Measurements from ENCODE around the gene MAGI2. TPM values are rescaled to one million over a fixed set of nuclear protein-coding genes. Genes with fewer than 3 reads are reported as not detected.

Gene MAGI2
- total RNA-seq, 1 donor: 18.8 TPM

GRCh38 chr7:78828317-78828716 lies 625.1 kb downstream of the MAGI2 start:
- Histone ChIP-seq H3K4me2 (ENCODE audit: insufficient read depth, low read length) (no peak overlapping the region), H3K79me2 (ENCODE audit: insufficient read depth, low read length) (no peaks in the 10 kb centered on the region), H2AFZ (ENCODE audit: low read length) (no peak overlapping the region), H3K4me3 (ENCODE audit: insufficient read depth, low read length) (no peak overlapping the region), H3K36me3 (ENCODE audit: insufficient read depth, low read length) (no peaks in the 10 kb centered on the region), H4K20me1 (ENCODE audit: insufficient read depth, low read length) (no peaks in the 10 kb centered on the region), H3K27ac (ENCODE audit: low read depth, low read length) (no peak overlapping the region), H3K9me3 (ENCODE audit: low read depth, low read length) (no peaks in the 10 kb centered on the region), H3K4me1 (ENCODE audit: insufficient read depth, low read length) (no peaks in the 10 kb centered on the region), H3K27me3 (ENCODE audit: insufficient read depth, low read length) (no peaks in the 10 kb centered on the region)
- no peak for DNase-seq (ENCODE audit: insufficient read length, low spot score, missing footprints)
- no peak for TF ChIP-seq CTCF (IDR thresholded peaks at IDR 0.05; ENCODE audit: extremely low read depth, low read depth, low read length)

- H3K4me2 ChIP-seq (ENCODE audit: insufficient read depth, low read length): no peak overlapping the region
- no peak overlapping the region for H3K27ac ChIP-seq (ENCODE audit: low read depth, low read length)
- no peak overlapping the region for H3K4me3 ChIP-seq (ENCODE audit: insufficient read depth, low read length)
- DNase-seq (ENCODE audit: insufficient read length, low spot score, missing footprints): no peak
- no peaks in the 10 kb centered on the region for H3K9me3 ChIP-seq (ENCODE audit: low read depth, low read length)
- no peaks in the 10 kb centered on the region for H4K20me1 ChIP-seq (ENCODE audit: insufficient read depth, low read length)
- no peaks in the 10 kb centered on the region for H3K27me3 ChIP-seq (ENCODE audit: insufficient read depth, low read length)
- no peaks in the 10 kb centered on the region for H3K79me2 ChIP-seq (ENCODE audit: insufficient read depth, low read length)
- no peak overlapping the region for H2AFZ ChIP-seq (ENCODE audit: low read length)
- H3K4me1 ChIP-seq (ENCODE audit: insufficient read depth, low read length): no peaks in the 10 kb centered on the region
- H3K36me3 ChIP-seq (ENCODE audit: insufficient read depth, low read length): no peaks in the 10 kb centered on the region
- TF ChIP-seq CTCF (IDR thresholded peaks at IDR 0.05; ENCODE audit: extremely low read depth, low read depth, low read length): no peak
Observed at GRCh38 chr7:78803501-78804127, 649.9 kb downstream of the MAGI2 start.

DNA sequence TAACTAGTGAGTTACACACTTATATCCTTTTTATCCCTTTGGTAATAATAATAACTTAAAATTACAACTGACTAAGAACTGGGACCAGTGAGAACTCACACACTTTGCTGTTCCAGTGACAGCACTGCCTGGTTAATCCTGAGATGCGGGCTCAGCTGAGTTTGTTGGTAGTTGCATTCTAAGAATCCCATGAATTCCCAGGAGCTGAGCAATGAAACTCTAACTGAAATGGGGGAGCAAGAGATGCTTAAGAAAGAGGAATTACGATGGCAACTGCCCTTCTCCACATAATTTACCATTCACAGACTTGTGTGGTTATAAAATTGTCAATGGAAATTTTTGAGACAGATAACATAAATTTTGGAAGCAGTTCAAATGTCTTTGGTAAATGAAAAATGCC lies 659.4 kb downstream of the MAGI2 start:
- no peaks in the 10 kb centered on the region for H3K79me2 ChIP-seq (ENCODE audit: insufficient read depth, low read length)
- TF ChIP-seq CTCF (IDR thresholded peaks at IDR 0.05; ENCODE audit: extremely low read depth, low read depth, low read length): no peak
- H4K20me1 ChIP-seq (ENCODE audit: insufficient read depth, low read length): no peaks in the 10 kb centered on the region
- no peak for DNase-seq (ENCODE audit: insufficient read length, low spot score, missing footprints)
- no peak overlapping the region for H2AFZ ChIP-seq (ENCODE audit: low read length)
- no peaks in the 10 kb centered on the region for H3K36me3 ChIP-seq (ENCODE audit: insufficient read depth, low read length)
- H3K27ac ChIP-seq (ENCODE audit: low read depth, low read length): no peak overlapping the region
- no peaks in the 10 kb centered on the region for H3K9me3 ChIP-seq (ENCODE audit: low read depth, low read length)
- no peaks in the 10 kb centered on the region for H3K27me3 ChIP-seq (ENCODE audit: insufficient read depth, low read length)
- H3K4me2 ChIP-seq (ENCODE audit: insufficient read depth, low read length): no peak overlapping the region
- no peak overlapping the region for H3K4me3 ChIP-seq (ENCODE audit: insufficient read depth, low read length)
- no peaks in the 10 kb centered on the region for H3K4me1 ChIP-seq (ENCODE audit: insufficient read depth, low read length)

GRCh38 chr7:78792624-78793023 lies 660.8 kb downstream of the MAGI2 start:
- Histone ChIP-seq H3K36me3 (ENCODE audit: insufficient read depth, low read length) (no peaks in the 10 kb centered on the region), H3K4me3 (ENCODE audit: insufficient read depth, low read length) (no peak overlapping the region)
- no peak for DNase-seq (ENCODE audit: insufficient read length, low spot score, missing footprints)

More at GRCh38 chr7:78792624-78793023, 660.8 kb downstream of the MAGI2 start:
- no peaks in the 10 kb centered on the region for H3K4me1 ChIP-seq (ENCODE audit: insufficient read depth, low read length)
- no peak overlapping the region for H3K27ac ChIP-seq (ENCODE audit: low read depth, low read length)
- no peak overlapping the region for H2AFZ ChIP-seq (ENCODE audit: low read length)
- no peaks in the 10 kb centered on the region for H3K9me3 ChIP-seq (ENCODE audit: low read depth, low read length)
- TF ChIP-seq CTCF (IDR thresholded peaks at IDR 0.05; ENCODE audit: extremely low read depth, low read depth, low read length): no peak
- H3K27me3 ChIP-seq (ENCODE audit: insufficient read depth, low read length): no peaks in the 10 kb centered on the region
- H3K79me2 ChIP-seq (ENCODE audit: insufficient read depth, low read length): no peaks in the 10 kb centered on the region
- H3K4me2 ChIP-seq (ENCODE audit: insufficient read depth, low read length): no peak overlapping the region
- no peaks in the 10 kb centered on the region for H4K20me1 ChIP-seq (ENCODE audit: insufficient read depth, low read length)

Data from osteoblast (primary cell).